Spleen (tissue), 11 donors: ENCODE data around the gene RFPL3. TPM values are rescaled to one million over a fixed set of nuclear protein-coding genes. Genes with fewer than 3 reads are reported as not detected.

Experiments
- DNase-seq: peaks from one replicate; pipeline ENCODE4 v3.0.0-alpha.2; 2020
- H3K27ac ChIP-seq, 8 donors: fragments of 200-600 bp; sonication (generic) in 7 of 8; 1 replicate in 4 of 8; 2 replicates in 4 of 8; pipeline versions ENCODE4 v1.5.0 to v1.8.0; 2016 to 2021; ENCODE audit warnings: inconsistent platforms in 4 of 8, mild to moderate bottlenecking in 4 of 8, moderate library complexity in 1 of 8
- H3K27me3 ChIP-seq, 7 donors: fragments of 200-600 bp; sonication (generic) in 6 of 7; replicated peaks in 1 of 7; 1 replicate in 4 of 7; 2 replicates in 3 of 7; pipeline versions ENCODE4 v1.5.0 to v1.8.0; 2016 to 2021; ENCODE audit warnings: inconsistent platforms in 3 of 7, mild to moderate bottlenecking in 1 of 7
- H3K36me3 ChIP-seq, 6 donors: fragments of 200-600 bp; sonication (generic) in 5 of 6; 1 replicate in 4 of 6; 2 replicates in 2 of 6; pipeline versions ENCODE4 v1.5.0 to v1.8.0; 2016 to 2021; ENCODE audit warnings: inconsistent platforms in 2 of 6
- H3K4me1 ChIP-seq, 6 donors: fragments of 200-600 bp; sonication (generic) in 5 of 6; 1 replicate in 3 of 6; 2 replicates in 3 of 6; pipeline versions ENCODE4 v1.5.0 to v1.8.0; 2016 to 2021; ENCODE audit warnings: inconsistent platforms in 3 of 6
- H3K4me3 ChIP-seq, 8 donors: fragments of 200-600 bp; sonication (generic) in 7 of 8; 1 replicate in 4 of 8; 2 replicates in 4 of 8; pipeline versions ENCODE4 v1.5.0 to v1.8.0; 2016 to 2021; ENCODE audit warnings: inconsistent platforms in 4 of 8, mild to moderate bottlenecking in 4 of 8, moderate library complexity in 2 of 8
- H3K9me3 ChIP-seq, 8 donors: fragments of 200-600 bp; sonication (generic) in 7 of 8; 1 replicate in 4 of 8; 2 replicates in 4 of 8; pipeline versions ENCODE4 v1.5.0 to v1.8.0; 2016 to 2021; ENCODE audit warnings: inconsistent platforms in 4 of 8
- CTCF ChIP-seq, 11 experiments: fragments of 200-600 bp in 7 of 11; fragments of 450-650 bp in 4 of 11; sonication (generic) in 4 of 11; IDR thresholded peaks in 8 of 11; conservative IDR thresholded peaks in 3 of 11; 1 replicate in 7 of 11; 2 replicates in 4 of 11; pipeline versions ENCODE4 v1.4.0 to v1.8.0; 2016 to 2021; ENCODE audit warnings: antibody characterized with exemption in 11 of 11, inconsistent platforms in 4 of 11, mild to moderate bottlenecking in 1 of 11
- POLR2A ChIP-seq, 3 donors: fragments of 450-650 bp; IDR thresholded peaks; one replicate each; pipeline ENCODE4 v1.5.1; 2017; ENCODE audit warnings: antibody characterized with exemption in 3 of 3, mild to moderate bottlenecking in 1 of 3
- POLR2AphosphoS5 ChIP-seq, 3 donors: sonication (generic); formaldehyde crosslinking; IDR thresholded peaks; one replicate each; pipeline ENCODE4 v1.5.1; 2017; ENCODE audit warnings: antibody characterized with exemption in 3 of 3
- WGBS, 5 donors: extraction: QIAGEN DNeasy Blood & Tissue Kit in 3 of 5; methylation state at CpG; one replicate each; pipeline versions ENCODE4 v1.1.5 to v1.1.7; 2013 to 2018; 5-methylcytosine and 5-hydroxymethylcytosine counted together
- intact Hi-C: fragments of 100-400 bp; cut with DNase I; formaldehyde crosslinking; loops from one replicate; pipeline ENCODE4 v1.15.0; 2023; ENCODE audit warnings: low total_unique reads
- polyA plus RNA-seq, 3 donors: library from polyadenylated mRNA; stranded (reverse); fragments of 200-250 nt; gene quantifications; one replicate each; pipeline ENCODE4 v1.2.1, GENCODE V29; 2013
- total RNA-seq, 7 donors: library from RNA; depleted of rRNA in 3 of 7; stranded (reverse); fragments of >200 nt in 3 of 7; fragmentation: NEBNext Ultra II Directional in 4 of 7; extraction: Animal tissue kit (Norgen Biotek cat#: 25700) in 4 of 7; gene quantifications; one replicate each; pipeline versions ENCODE4 v1.1.0 to v1.2.1, GENCODE V29; 2016 to 2021
- donor health status: healthy with polysubstance abuse.
- donor health status: DM: no; HTN: no; CAD: no; lungs with moderate emphysema.
- donor health status: DM: no; HTN: no; CAD: no.
- donor health status: Bipolar disorder and iron deficiency.
- donor health status: healthy.
- donor health status: DM: no; HTN: no; CAD: no.
- donor health status: DM: yes; HTN: yes; CAD: no.

The RFPL3 gene
- total and polyA plus RNA-seq, 10 donors: 0.06 TPM; not detected in 9

GRCh38 chr22:32361257-32361656 lies 3.6 kb downstream of the RFPL3 start:
- no peak for TF ChIP-seq POLR2A (IDR thresholded peaks at IDR 0.05)
- TF ChIP-seq POLR2AphosphoS5 (IDR thresholded peaks at IDR 0.05): no peak
- no peak for TF ChIP-seq CTCF (IDR thresholded peaks at IDR 0.05 in 8 of 11, conservative IDR thresholded peaks at IDR 0.05 in 3 of 11)
- H3K36me3 ChIP-seq: no peaks in the 10 kb centered on the region
- intact Hi-C loops: no loop called here
- no peak overlapping the region for H3K4me3 ChIP-seq
- DNase-seq: no peak
- WGBS, 5 donors: 69 to 93% (median 89%) methylated on average over 2 of the region's 2 CpGs
- H3K4me1 ChIP-seq: no peaks in the 10 kb centered on the region
- H3K9me3 ChIP-seq: no peaks in the 10 kb centered on the region
- H3K27ac ChIP-seq: no peak overlapping the region
- H3K27me3 ChIP-seq: no peaks in the 10 kb centered on the region

GRCh38 chr22:32364210-32364609 lies 6.5 kb downstream of the RFPL3 start:
- TF ChIP-seq CTCF (IDR thresholded peaks at IDR 0.05 in 8 of 11, conservative IDR thresholded peaks at IDR 0.05 in 3 of 11) (no peak), POLR2A (IDR thresholded peaks at IDR 0.05) (no peak), POLR2AphosphoS5 (IDR thresholded peaks at IDR 0.05) (no peak)
- H3K9me3 ChIP-seq: no peaks in the 10 kb centered on the region
- no peak for DNase-seq
- WGBS, 5 donors: 90 to 93% (median 91%) methylated on average over 5 of the region's 5 CpGs
- no peak overlapping the region for H3K4me3 ChIP-seq
- intact Hi-C loops: no loop called here
- H3K27ac ChIP-seq: no peak overlapping the region
- H3K4me1 ChIP-seq: no peaks in the 10 kb centered on the region
- no peaks in the 10 kb centered on the region for H3K27me3 ChIP-seq
- no peaks in the 10 kb centered on the region for H3K36me3 ChIP-seq

GRCh38 chr22:32375678-32376450 lies 18.2 kb downstream of the RFPL3 start:
- Histone ChIP-seq H3K36me3 (no peaks in the 10 kb centered on the region), H3K27ac (no peak overlapping the region), H3K4me1 (no peaks in the 10 kb centered on the region), H3K4me3 (no peak overlapping the region), H3K9me3 (no peaks in the 10 kb centered on the region), H3K27me3 (no peaks in the 10 kb centered on the region)
- no peak for DNase-seq
- intact Hi-C loops: no loop called here
- TF ChIP-seq POLR2A (IDR thresholded peaks at IDR 0.05) (no peak), CTCF (IDR thresholded peaks at IDR 0.05 in 8 of 11, conservative IDR thresholded peaks at IDR 0.05 in 3 of 11) (no peak), POLR2AphosphoS5 (IDR thresholded peaks at IDR 0.05) (no peak)
- 74 to 93% (median 84%) methylated on average over 7 of the region's 7 CpGs for whole genome bisulfite sequencing, 5 donors

- no peaks in the 10 kb centered on the region for H3K36me3 ChIP-seq
- intact Hi-C loops: no loop called here
- H3K9me3 ChIP-seq: no peaks in the 10 kb centered on the region
- no peak overlapping the region for H3K4me3 ChIP-seq
- TF ChIP-seq POLR2AphosphoS5 (IDR thresholded peaks at IDR 0.05) (no peak), CTCF (IDR thresholded peaks at IDR 0.05 in 8 of 11, conservative IDR thresholded peaks at IDR 0.05 in 3 of 11) (no peak), POLR2A (IDR thresholded peaks at IDR 0.05) (no peak)
- DNase-seq: no peak
- no peaks in the 10 kb centered on the region for H3K27me3 ChIP-seq
- H3K27ac ChIP-seq: no peak overlapping the region
- no peaks in the 10 kb centered on the region for H3K4me1 ChIP-seq
- 74 to 84% (median 79%) methylated on average over 5 of the region's 5 CpGs for WGBS, 5 donors
These were observed 19.0 kb downstream of the RFPL3 start for GRCh38 chr22:32376681-32377080.
